GM12872 (cell line): Measurements from ENCODE around the gene CFAP57.

ENCODE experiments used
- TF ChIP-seq, protein P1 (sequence below): IDR thresholded peaks from 3 replicates; pipeline ENCODE4 v1.5.1; 2011; ENCODE audit warnings: low read depth, mild to moderate bottlenecking, low read length, moderate library complexity; ENCODE audit not compliant: insufficient read depth

CFAP57 gene

DNA sequence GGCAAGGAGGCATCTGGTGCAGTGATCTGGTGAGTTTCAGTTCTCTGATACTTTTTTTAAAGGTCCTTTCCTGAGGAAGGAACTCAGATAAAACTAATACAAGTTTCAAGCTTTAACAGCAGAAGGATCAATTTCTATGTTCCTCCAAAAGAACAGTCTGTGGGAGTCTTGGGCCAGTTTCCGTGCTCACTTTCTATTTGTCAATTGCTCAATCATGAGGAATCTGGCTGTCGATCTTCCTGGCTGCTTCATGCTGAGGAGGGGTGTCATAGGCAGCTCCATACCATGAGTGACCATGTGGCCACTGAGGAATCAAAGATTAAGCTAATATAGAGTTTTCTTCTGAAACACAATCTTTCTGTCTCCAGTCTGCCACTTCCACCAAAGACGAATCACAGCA is 86.2 kb downstream of the CFAP57 start:
- TF ChIP-seq, protein P1, sequence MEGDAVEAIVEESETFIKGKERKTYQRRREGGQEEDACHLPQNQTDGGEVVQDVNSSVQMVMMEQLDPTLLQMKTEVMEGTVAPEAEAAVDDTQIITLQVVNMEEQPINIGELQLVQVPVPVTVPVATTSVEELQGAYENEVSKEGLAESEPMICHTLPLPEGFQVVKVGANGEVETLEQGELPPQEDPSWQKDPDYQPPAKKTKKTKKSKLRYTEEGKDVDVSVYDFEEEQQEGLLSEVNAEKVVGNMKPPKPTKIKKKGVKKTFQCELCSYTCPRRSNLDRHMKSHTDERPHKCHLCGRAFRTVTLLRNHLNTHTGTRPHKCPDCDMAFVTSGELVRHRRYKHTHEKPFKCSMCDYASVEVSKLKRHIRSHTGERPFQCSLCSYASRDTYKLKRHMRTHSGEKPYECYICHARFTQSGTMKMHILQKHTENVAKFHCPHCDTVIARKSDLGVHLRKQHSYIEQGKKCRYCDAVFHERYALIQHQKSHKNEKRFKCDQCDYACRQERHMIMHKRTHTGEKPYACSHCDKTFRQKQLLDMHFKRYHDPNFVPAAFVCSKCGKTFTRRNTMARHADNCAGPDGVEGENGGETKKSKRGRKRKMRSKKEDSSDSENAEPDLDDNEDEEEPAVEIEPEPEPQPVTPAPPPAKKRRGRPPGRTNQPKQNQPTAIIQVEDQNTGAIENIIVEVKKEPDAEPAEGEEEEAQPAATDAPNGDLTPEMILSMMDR = no peak

DNA sequence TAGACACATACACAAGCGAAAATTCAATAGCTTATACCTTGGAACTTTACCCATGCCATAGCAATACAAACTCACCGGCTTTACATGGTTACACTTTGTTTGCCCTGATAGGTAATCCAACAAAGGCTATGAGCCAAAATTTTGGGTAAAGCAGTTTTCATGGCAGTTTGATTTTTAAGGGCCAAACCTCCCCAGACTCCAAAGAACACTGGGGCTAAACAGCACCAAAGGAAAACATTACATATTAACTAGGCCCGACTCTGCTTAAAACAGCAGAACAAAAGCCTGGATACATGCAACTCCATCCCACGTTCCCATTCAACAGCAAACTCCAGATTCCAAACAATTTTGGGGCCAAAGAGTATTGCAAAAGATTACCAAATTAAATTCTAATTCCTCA is 93.3 kb downstream of the CFAP57 start:
- TF ChIP-seq, protein P1 = no peak

DNA sequence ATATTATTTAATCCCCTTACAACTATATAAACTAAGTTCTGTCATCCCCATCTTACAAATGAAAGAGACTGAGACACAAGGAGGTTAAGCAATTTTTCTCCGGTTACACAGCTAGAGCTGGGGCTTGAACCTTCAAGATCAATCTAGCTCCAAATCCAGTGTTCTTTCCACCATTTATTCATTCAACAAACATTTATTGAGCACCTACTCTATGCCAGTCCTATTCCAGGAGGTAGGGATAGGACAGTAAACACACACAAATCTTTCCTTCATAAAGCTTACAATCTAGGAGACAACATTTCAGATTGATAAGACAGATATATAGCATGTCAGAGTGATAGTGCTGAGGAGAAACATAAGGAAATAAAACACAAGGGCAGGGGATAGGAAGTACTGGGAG is 94.8 kb downstream of the CFAP57 start:
- TF ChIP-seq, protein P1 = no peak

DNA sequence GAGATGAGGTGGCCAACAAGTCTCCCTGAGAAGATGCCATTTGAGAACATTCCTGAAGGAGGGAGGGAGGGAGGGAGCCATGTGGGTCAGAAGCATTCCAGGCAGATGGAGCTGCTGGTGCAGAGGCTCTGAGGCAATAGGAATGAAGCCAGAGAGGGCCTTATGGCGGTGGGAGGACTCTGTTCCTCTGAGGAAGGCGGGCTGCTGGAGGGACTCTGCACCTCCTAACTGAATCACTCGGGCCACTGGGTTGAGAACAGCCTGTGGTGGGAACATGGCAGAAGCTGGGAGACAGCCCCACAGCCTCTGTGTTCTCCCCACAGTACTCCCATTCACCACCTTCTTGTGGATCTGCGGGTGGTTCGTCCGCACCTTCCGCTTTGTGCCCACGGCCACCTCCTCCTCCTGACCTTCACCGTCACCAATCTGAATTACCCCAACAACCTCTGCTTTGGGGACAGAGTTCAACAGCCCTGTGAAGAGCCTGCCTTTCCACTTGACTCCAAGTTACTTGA is 95.2 kb downstream of the CFAP57 start:
- TF ChIP-seq, protein P1 = no peak

DNA sequence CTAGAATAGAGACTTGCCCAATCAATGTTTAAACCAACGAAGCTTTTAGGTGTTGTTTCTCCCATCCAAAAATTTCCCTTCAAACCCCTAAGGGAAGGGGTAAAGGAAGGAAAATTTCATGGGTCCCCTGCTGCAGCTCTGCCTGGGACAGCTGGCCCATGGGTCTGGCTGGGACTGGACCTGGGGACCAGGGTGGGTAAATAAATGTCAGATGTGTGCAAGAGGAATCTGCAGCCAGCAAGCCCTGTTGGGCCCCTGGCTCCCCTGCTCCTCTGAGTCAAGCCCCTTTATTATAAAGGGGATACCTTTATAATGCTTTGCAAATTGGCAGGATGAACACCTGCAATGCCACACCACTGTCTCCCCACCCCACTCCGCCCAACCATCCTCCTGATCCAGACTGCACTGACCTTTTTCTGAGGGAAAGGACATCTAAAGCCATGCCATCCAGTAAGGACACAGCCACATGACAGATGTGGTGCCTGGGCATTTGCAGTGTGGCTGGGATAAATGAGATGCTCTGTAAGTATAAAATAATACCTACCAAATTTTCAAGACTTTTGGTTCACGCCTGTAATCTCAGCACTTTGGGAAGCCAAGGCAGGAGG is 95.8 kb downstream of the CFAP57 start:
- TF ChIP-seq, protein P1 = no peak

GRCh38 chr1:43269627-43270375 is 97.7 kb downstream of the CFAP57 start, which contains the start of gene TMEM125:
Gene TMEM125 (plus strand): TSS chr1:43269983. CDS start chr1:43272723, 2,740 bp downstream.
- TF ChIP-seq, protein P1 = no peak

DNA sequence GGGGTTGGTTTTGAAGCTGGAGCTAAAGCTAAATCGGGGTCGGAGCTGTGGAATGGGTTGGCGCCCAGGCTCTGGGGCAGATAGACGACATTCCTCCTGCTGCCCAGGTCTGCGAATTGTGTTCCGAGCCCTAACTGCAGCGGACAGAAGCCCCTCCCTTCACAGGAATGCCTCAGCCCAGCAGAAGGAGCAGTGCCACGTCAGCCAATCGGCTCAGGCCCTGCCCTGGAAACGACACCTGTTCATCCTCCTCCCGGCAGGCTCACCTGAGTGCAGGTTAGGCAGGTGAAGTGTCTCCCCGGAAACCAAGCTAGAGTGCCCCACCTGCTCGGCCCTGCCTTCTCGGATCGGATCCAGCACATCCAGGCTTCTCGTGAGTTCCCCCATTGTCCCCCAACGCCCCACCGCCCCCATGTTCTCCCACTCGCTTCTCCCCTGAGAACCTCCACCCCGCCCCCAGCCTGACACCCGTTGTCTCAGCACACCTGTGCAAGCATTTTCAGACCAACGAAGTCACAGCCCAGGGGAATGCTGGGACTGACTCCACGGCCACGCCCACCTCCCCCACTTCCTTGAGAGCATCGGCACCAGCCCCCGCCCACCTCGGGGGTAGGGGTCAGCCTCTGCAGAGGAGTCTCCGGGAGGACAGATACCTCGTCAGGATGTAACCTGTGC is 98.4 kb downstream of the CFAP57 start:
- TF ChIP-seq, protein P1 = no peak
